HUES64 (cell line): ENCODE measurements around the gene GGT5.
"Not testable (repeated sequence)": the region's sequence is repeated elsewhere in the genome, so short reads cannot be mapped to it uniquely, and the experiment has no call there.

Experiments used
- H3K27ac ChIP-seq: 2 replicates; pipeline ENCODE4 v1.7.0; 2013; ENCODE audit warnings: low read depth, low read length, inconsistent platforms
- H3K27me3 ChIP-seq: 2 replicates; pipeline ENCODE4 v1.6.1; 2013; ENCODE audit warnings: mild to moderate bottlenecking, low read length; ENCODE audit not compliant: insufficient read depth
- H3K36me3 ChIP-seq: 2 replicates; pipeline ENCODE4 v1.6.1; 2013; ENCODE audit warnings: mild to moderate bottlenecking, low read length; ENCODE audit not compliant: insufficient read depth
- H3K4me1 ChIP-seq: 2 replicates; pipeline ENCODE4 v1.6.1; 2013; ENCODE audit warnings: mild to moderate bottlenecking, low read length, moderate library complexity; ENCODE audit not compliant: insufficient read depth
- H3K4me3 ChIP-seq: 2 replicates; pipeline ENCODE4 v1.5.1; 2013; ENCODE audit warnings: mild to moderate bottlenecking, low read length, moderate library complexity
- H3K9ac ChIP-seq: 2 replicates; pipeline ENCODE4 v1.6.1; 2013; ENCODE audit warnings: mild to moderate bottlenecking, low read depth, low read length
- H3K9me3 ChIP-seq: 2 replicates; pipeline ENCODE4 v1.6.1; 2013; ENCODE audit warnings: low read depth, low read length; ENCODE audit not compliant: insufficient read depth
- WGBS: fragments of 150-250, 120-280 bp; methylation state at CpG from one replicate; pipeline ENCODE4 v1.1.7; 2013; ENCODE audit warnings: missing lambda C conversion rate; 5-methylcytosine and 5-hydroxymethylcytosine counted together

The GGT5 gene

GRCh38 chr22:24259459-24259858 is 14.6 kb upstream of the GGT5 start:
- not testable (repeated sequence) for H3K9me3 ChIP-seq, H3K4me3 ChIP-seq, H3K9ac ChIP-seq, H3K27me3 ChIP-seq, H3K36me3 ChIP-seq, H3K27ac ChIP-seq, H3K4me1 ChIP-seq
- WGBS, result 2% methylated on average over 4 of the region's 10 CpGs

GRCh38 chr22:24256736-24257135 is 11.9 kb upstream of the GGT5 start:
- H3K27me3 ChIP-seq, H3K27ac ChIP-seq, H3K36me3 ChIP-seq, H3K4me3 ChIP-seq, H3K4me1 ChIP-seq, H3K9ac ChIP-seq, H3K9me3 ChIP-seq: not testable (repeated sequence)
- 94% methylated on average over 5 of the region's 7 CpGs for WGBS

GRCh38 chr22:24256136-24256535 is 11.3 kb upstream of the GGT5 start:
- not testable (repeated sequence) for H3K27me3 ChIP-seq, H3K27ac ChIP-seq, H3K4me3 ChIP-seq, H3K4me1 ChIP-seq, H3K9ac ChIP-seq, H3K9me3 ChIP-seq, H3K36me3 ChIP-seq
- 81% methylated on average over 4 of the region's 13 CpGs for WGBS

- H3K27ac ChIP-seq, H3K4me3 ChIP-seq, H3K4me1 ChIP-seq, H3K9me3 ChIP-seq, H3K27me3 ChIP-seq, H3K36me3 ChIP-seq, H3K9ac ChIP-seq: not testable (repeated sequence)
- 94% methylated on average over 12 of the region's 12 CpGs for WGBS
Observed at GRCh38 chr22:24253126-24253525, 8.2 kb upstream of the GGT5 start.

GRCh38 chr22:24251286-24251685 is 6.4 kb upstream of the GGT5 start:
- not testable (repeated sequence) for H3K27me3 ChIP-seq, H3K36me3 ChIP-seq, H3K9me3 ChIP-seq, H3K4me1 ChIP-seq, H3K4me3 ChIP-seq, H3K9ac ChIP-seq, H3K27ac ChIP-seq
- WGBS, result no CpG with 5 or more reads among the region's 28 CpGs

GRCh38 chr22:24249413-24249812 is 4.5 kb upstream of the GGT5 start:
- H3K4me3 ChIP-seq, H3K9me3 ChIP-seq, H3K27me3 ChIP-seq, H3K4me1 ChIP-seq, H3K27ac ChIP-seq, H3K9ac ChIP-seq, H3K36me3 ChIP-seq: not testable (repeated sequence)
- WGBS, result 94% methylated on average over 3 of the region's 8 CpGs

GRCh38 chr22:24248611-24249010 is 3.7 kb upstream of the GGT5 start:
- WGBS, result 96% methylated on average over 9 of the region's 15 CpGs
- H3K36me3 ChIP-seq, H3K4me3 ChIP-seq, H3K27ac ChIP-seq, H3K9me3 ChIP-seq, H3K4me1 ChIP-seq, H3K27me3 ChIP-seq, H3K9ac ChIP-seq: not testable (repeated sequence)

GRCh38 chr22:24247564-24248344 is 2.9 kb upstream of the GGT5 start:
- Histone ChIP-seq H3K9me3 (no peaks in the 10 kb centered on the region), H3K36me3 (no peaks in the 10 kb centered on the region), H3K9ac (no peak overlapping the region), H3K27me3 (no peaks in the 10 kb centered on the region), H3K4me3 (no peak overlapping the region), H3K4me1 (peaks cover 4% of the 10 kb centered on the region; the same call in 1 of the 2 replicates), H3K27ac (no peak overlapping the region)
- 55% methylated on average over 23 of the region's 23 CpGs for WGBS

GRCh38 chr22:24247011-24247507 is 2.2 kb upstream of the GGT5 start:
- Histone ChIP-seq H3K4me3 (no peak overlapping the region), H3K36me3 (no peaks in the 10 kb centered on the region), H3K4me1 (peaks cover 4% of the 10 kb centered on the region), H3K27me3 (no peaks in the 10 kb centered on the region), H3K27ac (no peak overlapping the region), H3K9me3 (no peaks in the 10 kb centered on the region), H3K9ac (no peak overlapping the region)
- WGBS, result 95% methylated on average over 5 of the region's 6 CpGs

GRCh38 chr22:24245584-24246561 is 991 bp upstream of the GGT5 start:
- 83% methylated on average over 15 of the region's 18 CpGs for WGBS

GRCh38 chr22:24244144-24244787 is 616 bp downstream of the GGT5 start:
- Histone ChIP-seq H3K4me3 (no peak overlapping the region), H3K36me3 (no peaks in the 10 kb centered on the region), H3K27me3 (no peaks in the 10 kb centered on the region), H3K27ac (no peak overlapping the region), H3K9ac (no peak overlapping the region), H3K4me1 (peaks cover 4% of the 10 kb centered on the region), H3K9me3 (no peaks in the 10 kb centered on the region)
- WGBS, result 91% methylated on average over 19 of the region's 19 CpGs

More at GRCh38 chr22:24245584-24246561, 991 bp upstream of the GGT5 start:
- not testable (repeated sequence) for H3K9me3 ChIP-seq, H3K4me1 ChIP-seq, H3K4me3 ChIP-seq, H3K36me3 ChIP-seq, H3K27ac ChIP-seq, H3K9ac ChIP-seq, H3K27me3 ChIP-seq
